ENCODE data around the gene CPD.

DNA sequence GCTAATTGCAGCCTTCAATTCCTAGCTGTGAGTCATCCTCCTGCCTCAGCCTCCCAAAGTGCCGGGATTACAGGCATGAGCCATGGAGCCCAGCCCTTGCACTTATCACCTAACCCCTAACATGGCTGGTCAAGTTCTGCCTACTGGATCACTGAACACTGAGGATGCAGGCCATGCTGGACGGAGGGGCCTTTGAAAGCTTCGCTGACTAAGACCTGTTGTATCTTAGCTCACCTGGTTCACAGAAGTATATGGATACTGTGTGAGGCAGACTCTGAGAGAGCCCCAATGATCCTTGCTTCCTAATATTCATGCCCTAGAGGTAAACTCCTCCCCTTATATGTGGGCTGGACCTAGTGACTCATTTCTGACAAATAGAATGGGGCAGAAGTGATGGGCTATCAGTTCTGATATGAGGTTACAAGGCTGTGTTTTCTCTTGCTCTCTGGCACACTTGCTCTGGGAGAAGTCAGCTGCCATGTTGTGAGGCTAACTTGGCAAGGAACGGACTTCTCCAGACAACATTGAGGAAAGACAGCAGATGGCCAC is 33.1 kb upstream of the CPD start:
- no peak for TF ChIP-seq POLR2A (IDR thresholded peaks at IDR 0.05)
- TF ChIP-seq CTCF (IDR thresholded peaks at IDR 0.05), result no peak
- no peak for TF ChIP-seq EP300 (IDR thresholded peaks at IDR 0.05)
- no peak for TF ChIP-seq POLR2AphosphoS5 (IDR thresholded peaks at IDR 0.05)
